ENCODE data around the gene MAML2. TPM values are rescaled to one million over a fixed set of nuclear protein-coding genes. Genes with fewer than 3 reads are reported as not detected.
A peak's percentile ranks its signal among the peaks of the same experiment; 100 is the strongest.

MAML2 gene
- total RNA-seq, 3 donors from 2014 or later (not counting 1 experiment from before 2014, with no cell fraction given): 14.2 to 20.5 (median 16.1) TPM

DNA sequence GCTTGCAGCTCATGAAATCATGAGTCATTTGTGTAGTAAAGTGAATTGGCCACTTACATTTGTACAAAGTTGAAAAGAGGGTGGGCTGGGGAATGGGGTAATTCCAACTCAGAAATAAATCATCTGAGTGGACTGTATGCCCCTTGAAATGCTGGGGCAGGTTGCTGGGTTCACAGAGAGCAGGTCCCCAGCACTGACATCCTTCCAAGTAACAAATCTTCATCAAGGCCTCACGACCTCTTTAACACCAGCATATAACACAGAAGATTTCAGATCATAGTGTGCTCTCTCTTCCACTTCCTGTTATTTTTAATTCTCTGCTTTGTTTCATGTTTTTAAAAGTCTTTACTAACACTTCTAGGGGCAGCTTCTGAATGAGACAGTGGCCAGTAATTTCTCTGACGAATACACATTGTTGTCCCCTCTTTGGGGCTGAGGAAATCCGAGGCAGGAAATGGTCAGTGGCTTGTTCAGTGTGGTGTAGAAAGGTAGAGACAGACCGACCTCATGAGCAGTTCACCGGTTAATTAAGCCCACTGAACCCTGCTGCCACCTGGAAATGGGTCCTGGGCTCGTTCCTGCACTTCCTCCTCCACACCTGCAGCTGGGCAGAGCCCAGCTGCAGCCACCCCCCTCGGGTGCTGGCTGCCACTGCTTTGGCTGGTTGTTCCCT, 127.7 kb downstream of the MAML2 start:
- WGBS (ENCODE audit: insufficient coverage): 0% methylated on average over 7 of the region's 7 CpGs
- H3K4me3 ChIP-seq (ENCODE audit: low read length): no peak overlapping the region
- H3K27ac Mint-ChIP-seq: peak overlapping the region; percentile 89 to 90
- peaks cover 52 to 57% of the 10 kb centered on the region in 2 donors for H3K4me1 Mint-ChIP-seq
- no peaks in the 10 kb centered on the region for H3K36me3 Mint-ChIP-seq
- H3K4me1 ChIP-seq (ENCODE audit: control insufficient read depth, insufficient read depth, low read length): peaks cover 39% of the 10 kb centered on the region
- intact Hi-C loops (cut with micrococcal nuclease): loop anchor here (2.0 to 5.0 kb wide), 2 partner anchors 37 to 128 kb away; partner anchors contain the start of gene MAML2
- no peaks in the 10 kb centered on the region for H3K9me3 ChIP-seq (ENCODE audit: control insufficient read depth, insufficient read depth, low read length)
- TF ChIP-seq CTCF (IDR thresholded peaks at IDR 0.05): no peak
- DNase-seq (peak; percentile 30 to 62), ATAC-seq (peak; percentile 77 to 90 (median 80))
- H3K36me3 ChIP-seq (ENCODE audit: control insufficient read depth, insufficient read depth, low read length): no peaks in the 10 kb centered on the region
- H3K4me3 Mint-ChIP-seq: peak overlapping the region; percentile 65
- peak overlapping the region; percentile 83 for H3K27ac ChIP-seq (ENCODE audit: low read length)
- H3K27me3 ChIP-seq (ENCODE audit: control insufficient read depth, insufficient read depth, low read length): no peaks in the 10 kb centered on the region
- no peaks in the 10 kb centered on the region for H3K27me3 Mint-ChIP-seq (ENCODE audit: low read depth in 2 of 2)
- H3K9me3 Mint-ChIP-seq: no peaks in the 10 kb centered on the region

- no peaks in the 10 kb centered on the region for H3K36me3 Mint-ChIP-seq
- Histone ChIP-seq H3K27ac (ENCODE audit: low read length) (peak overlapping the region; percentile 83), H3K4me1 (ENCODE audit: control insufficient read depth, insufficient read depth, low read length) (peaks cover 35% of the 10 kb centered on the region), H3K36me3 (ENCODE audit: control insufficient read depth, insufficient read depth, low read length) (no peaks in the 10 kb centered on the region), H3K27me3 (ENCODE audit: control insufficient read depth, insufficient read depth, low read length) (no peaks in the 10 kb centered on the region), H3K9me3 (ENCODE audit: control insufficient read depth, insufficient read depth, low read length) (no peaks in the 10 kb centered on the region), H3K4me3 (ENCODE audit: low read length) (no peak overlapping the region)
- peak overlapping the region; percentile 89 to 90 for H3K27ac Mint-ChIP-seq
- no peak for TF ChIP-seq CTCF (IDR thresholded peaks at IDR 0.05)
- H3K9me3 Mint-ChIP-seq: no peaks in the 10 kb centered on the region
- H3K27me3 Mint-ChIP-seq (ENCODE audit: low read depth in 2 of 2): no peaks in the 10 kb centered on the region
- intact Hi-C loops (cut with micrococcal nuclease): loop anchor here (2.0 to 5.0 kb wide), 3 partner anchors 38 to 1702 kb away; partner anchors contain the start of genes C11orf97 and MAML2
- peak overlapping the region; percentile 65 for H3K4me3 Mint-ChIP-seq
- ATAC-seq (no peak), DNase-seq (no peak)
- peaks cover 47 to 53% of the 10 kb centered on the region in 2 donors for H3K4me1 Mint-ChIP-seq
- WGBS (ENCODE audit: insufficient coverage): no CpG with 5 or more reads among the region's 1 CpG
Observed at GRCh38 chr11:96214777-96215109, 128.3 kb downstream of the MAML2 start.

GRCh38 chr11:96213500-96213899, 129.5 kb downstream of the MAML2 start:
- Histone ChIP-seq H3K27ac (ENCODE audit: low read length) (peak overlapping the region; percentile 53), H3K4me1 (ENCODE audit: control insufficient read depth, insufficient read depth, low read length) (peaks cover 35% of the 10 kb centered on the region), H3K27me3 (ENCODE audit: control insufficient read depth, insufficient read depth, low read length) (no peaks in the 10 kb centered on the region), H3K4me3 (ENCODE audit: low read length) (no peak overlapping the region), H3K36me3 (ENCODE audit: control insufficient read depth, insufficient read depth, low read length) (no peaks in the 10 kb centered on the region), H3K9me3 (ENCODE audit: control insufficient read depth, insufficient read depth, low read length) (no peaks in the 10 kb centered on the region)
- peak overlapping the region; percentile 53 to 90 for H3K27ac Mint-ChIP-seq
- H3K9me3 Mint-ChIP-seq: no peaks in the 10 kb centered on the region
- intact Hi-C loops (cut with micrococcal nuclease): loop anchor here (5.0 kb wide), 1 partner anchor 1701 kb away; the partner anchor contains the start of gene C11orf97
- ATAC-seq (no peak), DNase-seq (no peak)
- WGBS (ENCODE audit: insufficient coverage): 97% methylated on average over 2 of the region's 2 CpGs
- H3K4me3 Mint-ChIP-seq: no peak overlapping the region
- H3K36me3 Mint-ChIP-seq: no peaks in the 10 kb centered on the region
- H3K27me3 Mint-ChIP-seq (ENCODE audit: low read depth in 2 of 2): no peaks in the 10 kb centered on the region
- no peak for TF ChIP-seq CTCF (IDR thresholded peaks at IDR 0.05)
- H3K4me1 Mint-ChIP-seq: peaks cover 48 to 56% of the 10 kb centered on the region in 2 donors
